ENCODE measurements around the gene MUC13.

MUC13 gene

DNA sequence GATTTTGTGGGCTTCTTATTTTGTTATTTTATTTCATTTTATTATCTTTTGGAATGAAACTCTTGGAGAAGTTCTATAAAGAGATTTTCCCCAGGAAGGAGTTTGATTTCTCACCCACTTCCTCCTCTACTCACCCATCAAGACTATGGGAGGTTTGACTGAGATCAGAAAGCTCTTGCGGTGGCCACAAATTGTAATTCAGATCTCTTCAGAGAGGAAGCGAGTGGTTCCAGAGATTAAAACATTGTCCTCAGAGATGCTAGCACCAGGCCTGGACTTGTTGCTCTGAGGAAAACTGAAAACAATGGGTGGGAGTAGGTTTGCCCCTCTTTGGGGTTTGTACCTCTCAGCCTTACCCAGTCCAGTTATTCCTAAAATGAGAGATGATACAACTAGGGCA, 8.1 kb upstream of the MUC13 start:
- no peaks in the 10 kb centered on the region for H3K27me3 ChIP-seq
- H3K27ac ChIP-seq: no peak overlapping the region
- TF ChIP-seq, protein P1, sequence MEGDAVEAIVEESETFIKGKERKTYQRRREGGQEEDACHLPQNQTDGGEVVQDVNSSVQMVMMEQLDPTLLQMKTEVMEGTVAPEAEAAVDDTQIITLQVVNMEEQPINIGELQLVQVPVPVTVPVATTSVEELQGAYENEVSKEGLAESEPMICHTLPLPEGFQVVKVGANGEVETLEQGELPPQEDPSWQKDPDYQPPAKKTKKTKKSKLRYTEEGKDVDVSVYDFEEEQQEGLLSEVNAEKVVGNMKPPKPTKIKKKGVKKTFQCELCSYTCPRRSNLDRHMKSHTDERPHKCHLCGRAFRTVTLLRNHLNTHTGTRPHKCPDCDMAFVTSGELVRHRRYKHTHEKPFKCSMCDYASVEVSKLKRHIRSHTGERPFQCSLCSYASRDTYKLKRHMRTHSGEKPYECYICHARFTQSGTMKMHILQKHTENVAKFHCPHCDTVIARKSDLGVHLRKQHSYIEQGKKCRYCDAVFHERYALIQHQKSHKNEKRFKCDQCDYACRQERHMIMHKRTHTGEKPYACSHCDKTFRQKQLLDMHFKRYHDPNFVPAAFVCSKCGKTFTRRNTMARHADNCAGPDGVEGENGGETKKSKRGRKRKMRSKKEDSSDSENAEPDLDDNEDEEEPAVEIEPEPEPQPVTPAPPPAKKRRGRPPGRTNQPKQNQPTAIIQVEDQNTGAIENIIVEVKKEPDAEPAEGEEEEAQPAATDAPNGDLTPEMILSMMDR (IDR thresholded peaks at IDR 0.05): no peak
- H3K9me3 ChIP-seq: no peaks in the 10 kb centered on the region
- DNase-seq: no peak
- intact Hi-C loops (cut with DNase I; ENCODE audit: low total_unique reads): no loop called here
- H3K4me1 ChIP-seq: no peaks in the 10 kb centered on the region
- no peak overlapping the region for H3K4me3 ChIP-seq
- no peaks in the 10 kb centered on the region for H3K36me3 ChIP-seq

GRCh38 chr3:124941771-124942170, 7.2 kb upstream of the MUC13 start:
- H3K27me3 ChIP-seq: no peaks in the 10 kb centered on the region
- no peaks in the 10 kb centered on the region for H3K4me1 ChIP-seq
- H3K36me3 ChIP-seq: no peaks in the 10 kb centered on the region
- intact Hi-C loops (cut with DNase I; ENCODE audit: low total_unique reads): no loop called here
- DNase-seq: no peak
- TF ChIP-seq, protein P1 (IDR thresholded peaks at IDR 0.05): no peak
- no peaks in the 10 kb centered on the region for H3K9me3 ChIP-seq
- H3K4me3 ChIP-seq: no peak overlapping the region
- H3K27ac ChIP-seq: no peak overlapping the region

- no peaks in the 10 kb centered on the region for H3K9me3 ChIP-seq
- TF ChIP-seq, protein P1 (IDR thresholded peaks at IDR 0.05): no peak
- no peaks in the 10 kb centered on the region for H3K36me3 ChIP-seq
- no peak for DNase-seq
- no peak overlapping the region for H3K4me3 ChIP-seq
- no peaks in the 10 kb centered on the region for H3K27me3 ChIP-seq
- H3K27ac ChIP-seq: no peak overlapping the region
- intact Hi-C loops (cut with DNase I; ENCODE audit: low total_unique reads): no loop called here
- H3K4me1 ChIP-seq: no peaks in the 10 kb centered on the region
Measured at GRCh38 chr3:124939661-124940060, 5.1 kb upstream of the MUC13 start.

GRCh38 chr3:124938896-124939295, 4.3 kb upstream of the MUC13 start:
- H3K27ac ChIP-seq: no peak overlapping the region
- H3K27me3 ChIP-seq: no peaks in the 10 kb centered on the region
- TF ChIP-seq, protein P1 (IDR thresholded peaks at IDR 0.05): no peak
- no peaks in the 10 kb centered on the region for H3K4me1 ChIP-seq
- intact Hi-C loops (cut with DNase I; ENCODE audit: low total_unique reads): no loop called here
- DNase-seq: no peak
- H3K9me3 ChIP-seq: no peaks in the 10 kb centered on the region
- H3K36me3 ChIP-seq: no peaks in the 10 kb centered on the region
- H3K4me3 ChIP-seq: no peak overlapping the region

GRCh38 chr3:124937049-124937448, 2.5 kb upstream of the MUC13 start:
- intact Hi-C loops (cut with DNase I; ENCODE audit: low total_unique reads): no loop called here
- DNase-seq: no peak
- H3K36me3 ChIP-seq: no peaks in the 10 kb centered on the region
- no peaks in the 10 kb centered on the region for H3K9me3 ChIP-seq
- H3K27ac ChIP-seq: no peak overlapping the region
- no peaks in the 10 kb centered on the region for H3K27me3 ChIP-seq
- TF ChIP-seq, protein P1 (IDR thresholded peaks at IDR 0.05): no peak
- H3K4me3 ChIP-seq: no peak overlapping the region
- H3K4me1 ChIP-seq: no peaks in the 10 kb centered on the region
